Omental fat pad (tissue), 4 donors: ENCODE data around the gene PDE4D. TPM values are rescaled to one million over a fixed set of nuclear protein-coding genes. Genes with fewer than 3 reads are reported as not detected.

Experiments used
- ATAC-seq: fragments of 150-250 bp; one replicate; pipeline ENCODE4 v1.9.1; 2016; ENCODE audit warnings: mild to moderate bottlenecking, moderate library complexity; ENCODE audit not compliant: low FRiP score
- DNase-seq: peaks from one replicate; pipeline ENCODE4 v3.0.0-alpha.2; 2019; ENCODE audit warnings: low spot score
- CTCF ChIP-seq, 3 donors: fragments of 450-650 bp; IDR thresholded peaks; one replicate each; pipeline ENCODE4 v1.5.1; 2016 to 2017; ENCODE audit warnings: antibody characterized with exemption in 3 of 3, mild to moderate bottlenecking in 3 of 3, moderate library complexity in 2 of 3
- total RNA-seq, 4 donors: library from RNA; depleted of rRNA; stranded (reverse); fragments of >200 nt; gene quantifications; one replicate each; pipeline ENCODE4 v1.1.0, GENCODE V29; 2016

Gene PDE4D
- total RNA-seq, 4 donors from 2014 or later, result 32.5 to 94.8 (median 43.2) TPM

DNA sequence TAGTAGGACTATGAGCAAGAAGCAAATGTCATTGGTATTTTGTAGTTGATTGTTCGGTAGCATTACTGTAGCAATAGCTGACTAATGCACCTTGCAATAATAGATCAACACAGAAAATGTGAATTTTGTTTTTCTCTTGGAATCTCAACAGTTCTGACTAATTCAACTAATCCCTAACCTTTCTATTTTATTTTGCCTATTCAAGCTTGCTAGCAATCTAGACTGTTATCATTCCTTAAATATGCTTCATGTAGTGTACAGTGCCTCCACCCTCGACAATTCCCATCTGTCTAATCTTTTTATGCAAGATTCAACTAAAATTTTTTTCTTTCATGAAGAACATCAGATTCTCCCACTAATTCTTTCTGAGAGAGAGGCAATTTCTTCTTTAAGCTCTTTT lies 570.6 kb downstream of the PDE4D start:
- no peak for TF ChIP-seq CTCF (IDR thresholded peaks at IDR 0.05)
- DNase-seq, result no peak
- no peak for ATAC-seq

DNA sequence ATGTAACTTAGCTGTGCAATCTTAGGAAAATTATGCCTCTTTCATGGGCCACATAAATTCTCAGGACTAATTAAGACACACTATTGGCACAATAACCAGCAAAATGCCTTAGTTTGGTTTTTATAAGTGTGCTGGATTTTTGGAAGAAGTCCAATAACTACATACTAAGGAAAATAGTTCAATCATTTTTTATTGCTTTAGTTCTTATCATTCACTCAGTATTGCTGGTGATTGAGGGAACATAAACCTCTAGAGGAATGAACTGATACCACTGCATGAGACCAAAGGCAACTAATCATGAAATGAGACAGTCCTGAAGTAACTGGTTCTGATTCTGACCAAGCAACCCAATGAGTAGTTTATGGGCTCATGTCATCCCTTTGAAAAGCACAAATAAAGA lies 571.5 kb downstream of the PDE4D start:
- DNase-seq (no peak), ATAC-seq (no peak)
- no peak for TF ChIP-seq CTCF (IDR thresholded peaks at IDR 0.05)

DNA sequence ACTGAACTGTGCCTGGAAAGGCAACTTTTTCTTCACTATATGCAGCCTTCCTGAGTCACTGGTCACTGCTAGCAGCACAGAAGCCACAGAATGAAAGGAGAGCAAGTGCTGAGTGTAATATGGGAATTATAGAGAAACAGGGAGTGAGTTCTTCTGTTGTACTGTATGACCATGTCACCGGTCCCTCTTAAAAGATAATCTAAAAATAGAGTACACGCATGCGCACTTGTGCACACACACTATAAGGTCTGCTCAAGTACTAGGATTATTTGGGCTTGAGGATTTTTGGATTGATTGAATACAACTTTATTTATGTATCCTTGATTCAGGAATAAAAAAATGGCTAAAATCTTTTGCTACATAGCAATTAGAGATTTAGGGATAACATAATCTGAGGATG lies 571.9 kb downstream of the PDE4D start:
- DNase-seq (no peak), ATAC-seq (no peak)
- no peak for TF ChIP-seq CTCF (IDR thresholded peaks at IDR 0.05)

DNA sequence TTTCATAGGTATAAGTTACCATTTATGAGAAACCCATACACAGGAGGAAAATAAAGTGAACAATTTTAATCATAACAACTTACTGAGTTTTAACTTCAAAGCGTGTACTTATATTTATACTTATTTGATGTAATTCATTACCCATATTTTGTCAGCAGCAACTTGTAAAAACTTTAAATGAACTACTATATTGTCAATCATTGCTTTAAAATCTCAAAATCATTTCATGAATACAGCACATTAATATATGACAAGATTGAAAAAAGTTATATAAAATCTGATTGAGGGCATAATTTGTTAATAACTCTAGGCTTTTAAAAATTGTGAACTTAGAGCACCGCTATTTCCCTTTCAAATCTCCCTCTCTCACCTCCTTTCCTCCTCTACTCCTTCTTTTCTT lies 573.1 kb downstream of the PDE4D start:
- TF ChIP-seq CTCF (IDR thresholded peaks at IDR 0.05), result no peak
- DNase-seq, result no peak
- ATAC-seq, result no peak

GRCh38 chr5:59319250-59319649 lies 574.3 kb downstream of the PDE4D start:
- DNase-seq, result no peak
- ATAC-seq, result no peak
- TF ChIP-seq CTCF (IDR thresholded peaks at IDR 0.05), result no peak

DNA sequence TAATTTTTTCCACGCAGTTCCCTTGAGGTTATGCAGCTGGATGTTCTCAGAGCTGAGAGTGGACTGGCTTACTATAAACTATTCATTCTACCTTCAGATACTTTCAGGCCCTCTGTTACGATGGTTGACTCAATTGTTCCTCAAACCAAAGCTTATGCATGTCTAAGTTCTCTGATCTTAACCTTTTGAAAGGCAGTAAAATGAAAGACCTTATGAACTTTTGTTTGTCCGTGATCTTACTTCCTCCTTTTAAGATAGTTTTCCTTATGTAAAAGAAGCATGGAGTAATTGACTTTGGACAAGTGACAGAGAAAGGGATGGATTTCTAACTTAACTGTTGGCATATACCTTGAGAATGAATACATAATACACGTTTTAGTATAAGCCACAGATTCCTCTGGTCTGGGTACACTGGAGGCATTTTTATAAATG lies 575.7 kb downstream of the PDE4D start:
- TF ChIP-seq CTCF (IDR thresholded peaks at IDR 0.05), result no peak
- DNase-seq, result no peak
- no peak for ATAC-seq

- DNase-seq (no peak), ATAC-seq (no peak)
- no peak for TF ChIP-seq CTCF (IDR thresholded peaks at IDR 0.05)
Observed at GRCh38 chr5:59317023-59317773, 576.3 kb downstream of the PDE4D start.
